Adipocyte (in vitro differentiated cells): ENCODE results near the gene CYBC1.

Source experiments
- DNase-seq: peaks from one replicate; pipeline ENCODE4 v3.0.0-alpha.2; 2015; ENCODE audit warnings: low read depth
- H3K27me3 ChIP-seq: replicated peaks from 2 replicates; pipeline ENCODE4 v1.7.0; 2013; ENCODE audit warnings: mild to moderate bottlenecking, low read length, moderate library complexity; ENCODE audit not compliant: control insufficient read depth, insufficient read depth
- H3K36me3 ChIP-seq: 2 replicates; pipeline ENCODE4 v1.7.0; 2013; ENCODE audit warnings: low read length, mild to moderate bottlenecking, moderate library complexity; ENCODE audit not compliant: control insufficient read depth, insufficient read depth, severe bottlenecking
- H3K4me1 ChIP-seq: 2 replicates; pipeline ENCODE4 v1.7.0; 2013; ENCODE audit warnings: mild to moderate bottlenecking, low read length, moderate library complexity; ENCODE audit not compliant: control insufficient read depth, insufficient read depth
- H3K4me3 ChIP-seq: 2 replicates; pipeline ENCODE4 v1.7.0; 2013; ENCODE audit warnings: mild to moderate bottlenecking, low read length, moderate library complexity
- H3K9ac ChIP-seq: 2 replicates; pipeline ENCODE4 v1.7.0; 2013; ENCODE audit warnings: mild to moderate bottlenecking, low read length, moderate library complexity
- H3K9me3 ChIP-seq: 2 replicates; pipeline ENCODE4 v1.7.0; 2013; ENCODE audit warnings: mild to moderate bottlenecking, low read length, moderate library complexity; ENCODE audit not compliant: control insufficient read depth

Gene CYBC1

GRCh38 chr17:82490512-82491195 lies 40.1 kb upstream of the CYBC1 start:
- no peaks in the 10 kb centered on the region for H3K27me3 ChIP-seq
- DNase-seq: no peak
- no peak overlapping the region for H3K9ac ChIP-seq
- H3K4me1 ChIP-seq: peaks cover 33% of the 10 kb centered on the region
- H3K9me3 ChIP-seq: no peaks in the 10 kb centered on the region
- no peak overlapping the region for H3K4me3 ChIP-seq
- H3K36me3 ChIP-seq: peaks cover 20% of the 10 kb centered on the region

- H3K9me3 ChIP-seq: no peaks in the 10 kb centered on the region
- H3K36me3 ChIP-seq: peaks cover 25% of the 10 kb centered on the region
- H3K27me3 ChIP-seq: no peaks in the 10 kb centered on the region
- DNase-seq: no peak
- peak overlapping the region; percentile 65 for H3K9ac ChIP-seq
- H3K4me3 ChIP-seq: no peak overlapping the region
- H3K4me1 ChIP-seq: peaks cover 33% of the 10 kb centered on the region
These were observed 39.4 kb upstream of the CYBC1 start for GRCh38 chr17:82489851-82490511.

GRCh38 chr17:82489117-82489516 lies 38.6 kb upstream of the CYBC1 start:
- peaks cover 33% of the 10 kb centered on the region for H3K36me3 ChIP-seq
- peak overlapping the region; percentile 87 for H3K9ac ChIP-seq
- peak; percentile 36 for DNase-seq
- H3K27me3 ChIP-seq: no peaks in the 10 kb centered on the region
- H3K9me3 ChIP-seq: no peaks in the 10 kb centered on the region
- peak overlapping the region; percentile 39 for H3K4me3 ChIP-seq
- peaks cover 33% of the 10 kb centered on the region for H3K4me1 ChIP-seq

GRCh38 chr17:82487910-82488309 lies 37.4 kb upstream of the CYBC1 start:
- H3K4me1 ChIP-seq: peaks cover 25% of the 10 kb centered on the region
- no peak overlapping the region for H3K9ac ChIP-seq
- no peaks in the 10 kb centered on the region for H3K27me3 ChIP-seq
- peaks cover 42% of the 10 kb centered on the region for H3K36me3 ChIP-seq
- H3K9me3 ChIP-seq: no peaks in the 10 kb centered on the region
- no peak overlapping the region for H3K4me3 ChIP-seq
- no peak for DNase-seq

- no peak overlapping the region for H3K4me3 ChIP-seq
- H3K36me3 ChIP-seq: peaks cover 55% of the 10 kb centered on the region
- H3K27me3 ChIP-seq: no peaks in the 10 kb centered on the region
- H3K9ac ChIP-seq: no peak overlapping the region
- DNase-seq: no peak
- H3K4me1 ChIP-seq: peaks cover 19% of the 10 kb centered on the region
- no peaks in the 10 kb centered on the region for H3K9me3 ChIP-seq
These were observed 35.9 kb upstream of the CYBC1 start for GRCh38 chr17:82486231-82487094.

GRCh38 chr17:82483836-82484235 lies 33.3 kb upstream of the CYBC1 start:
- H3K4me1 ChIP-seq: peaks cover 27% of the 10 kb centered on the region
- no peaks in the 10 kb centered on the region for H3K9me3 ChIP-seq
- peaks cover 75% of the 10 kb centered on the region for H3K36me3 ChIP-seq
- no peak for DNase-seq
- no peak overlapping the region for H3K4me3 ChIP-seq
- no peaks in the 10 kb centered on the region for H3K27me3 ChIP-seq
- H3K9ac ChIP-seq: no peak overlapping the region

GRCh38 chr17:82483204-82483660 lies 32.7 kb upstream of the CYBC1 start:
- Histone ChIP-seq H3K36me3 (peaks cover 81% of the 10 kb centered on the region), H3K27me3 (no peaks in the 10 kb centered on the region), H3K9me3 (no peaks in the 10 kb centered on the region), H3K9ac (no peak overlapping the region), H3K4me1 (peaks cover 22% of the 10 kb centered on the region), H3K4me3 (no peak overlapping the region)
- no peak for DNase-seq

- H3K4me1 ChIP-seq: peaks cover 16% of the 10 kb centered on the region
- no peak overlapping the region for H3K4me3 ChIP-seq
- peak overlapping the region; percentile 47 for H3K9ac ChIP-seq
- peaks cover 62% of the 10 kb centered on the region for H3K36me3 ChIP-seq
- H3K9me3 ChIP-seq: no peaks in the 10 kb centered on the region
- no peak for DNase-seq
- H3K27me3 ChIP-seq: no peaks in the 10 kb centered on the region
These were observed 29.8 kb upstream of the CYBC1 start for GRCh38 chr17:82480318-82480717.

GRCh38 chr17:82479602-82480001 lies 29.1 kb upstream of the CYBC1 start:
- Histone ChIP-seq H3K36me3 (peaks cover 56% of the 10 kb centered on the region), H3K9me3 (no peaks in the 10 kb centered on the region), H3K4me3 (peak overlapping the region; percentile 11), H3K4me1 (peaks cover 19% of the 10 kb centered on the region), H3K27me3 (no peaks in the 10 kb centered on the region), H3K9ac (peak overlapping the region; percentile 47)
- no peak for DNase-seq

GRCh38 chr17:82477934-82478333 lies 27.4 kb upstream of the CYBC1 start:
- Histone ChIP-seq H3K9ac (no peak overlapping the region), H3K36me3 (peaks cover 47% of the 10 kb centered on the region)

GRCh38 chr17:82475458-82475857 lies 24.9 kb upstream of the CYBC1 start:
- H3K9me3 ChIP-seq: no peaks in the 10 kb centered on the region
- H3K4me1 ChIP-seq: peaks cover 27% of the 10 kb centered on the region
- no peak overlapping the region for H3K9ac ChIP-seq
- DNase-seq: no peak
- no peak overlapping the region for H3K4me3 ChIP-seq
- H3K27me3 ChIP-seq: no peaks in the 10 kb centered on the region
- H3K36me3 ChIP-seq: peaks cover 33% of the 10 kb centered on the region

More at GRCh38 chr17:82477934-82478333, 27.4 kb upstream of the CYBC1 start:
- Histone ChIP-seq H3K4me3 (no peak overlapping the region), H3K27me3 (no peaks in the 10 kb centered on the region), H3K9me3 (no peaks in the 10 kb centered on the region), H3K4me1 (peaks cover 27% of the 10 kb centered on the region)
- DNase-seq: no peak
